Peyer's patch (tissue), 4 donors: Measurements from ENCODE around the gene CGB7.

Source experiments
- POLR2A ChIP-seq, 2 donors: fragments of 450-650 bp; IDR thresholded peaks; one replicate each; pipeline ENCODE4 v1.5.1; 2017; ENCODE audit warnings: antibody characterized with exemption in 2 of 2, mild to moderate bottlenecking in 2 of 2, moderate library complexity in 2 of 2
- TF ChIP-seq, protein P1 (sequence below), 6 experiments: fragments of 450-650 bp in 4 of 6; fragments of 200-600 bp in 2 of 6; sonication (generic) in 1 of 6; IDR thresholded peaks; one replicate each; pipeline ENCODE4 v1.5.1; 2017 to 2019; ENCODE audit warnings: antibody characterized with exemption in 6 of 6, mild to moderate bottlenecking in 3 of 6, moderate library complexity in 1 of 6

DNA sequence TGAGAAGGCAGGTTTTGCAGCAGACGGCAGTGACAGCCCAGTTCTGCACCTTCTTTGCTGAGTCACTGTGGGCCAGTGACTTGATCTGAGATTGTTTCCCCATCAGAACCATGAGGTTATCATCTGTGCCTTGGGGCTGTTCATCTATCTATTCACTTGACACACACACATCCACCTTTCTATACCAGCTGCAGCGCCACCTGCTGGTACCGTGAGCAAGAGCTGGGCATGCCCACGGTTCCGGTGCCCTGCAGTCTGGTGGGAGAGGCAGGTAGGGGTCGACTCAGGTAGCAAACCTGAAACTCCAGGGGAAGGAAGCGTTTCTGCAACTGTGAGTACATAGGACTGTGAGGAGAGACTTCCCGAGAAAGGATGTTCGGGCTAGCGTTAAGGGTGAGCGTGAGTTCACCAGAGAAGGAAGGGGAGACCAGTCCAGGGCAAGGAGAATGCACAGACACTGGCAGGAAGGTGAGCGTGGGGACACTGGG, 49.1 kb upstream of the CGB7 start:
- TF ChIP-seq, protein P1, sequence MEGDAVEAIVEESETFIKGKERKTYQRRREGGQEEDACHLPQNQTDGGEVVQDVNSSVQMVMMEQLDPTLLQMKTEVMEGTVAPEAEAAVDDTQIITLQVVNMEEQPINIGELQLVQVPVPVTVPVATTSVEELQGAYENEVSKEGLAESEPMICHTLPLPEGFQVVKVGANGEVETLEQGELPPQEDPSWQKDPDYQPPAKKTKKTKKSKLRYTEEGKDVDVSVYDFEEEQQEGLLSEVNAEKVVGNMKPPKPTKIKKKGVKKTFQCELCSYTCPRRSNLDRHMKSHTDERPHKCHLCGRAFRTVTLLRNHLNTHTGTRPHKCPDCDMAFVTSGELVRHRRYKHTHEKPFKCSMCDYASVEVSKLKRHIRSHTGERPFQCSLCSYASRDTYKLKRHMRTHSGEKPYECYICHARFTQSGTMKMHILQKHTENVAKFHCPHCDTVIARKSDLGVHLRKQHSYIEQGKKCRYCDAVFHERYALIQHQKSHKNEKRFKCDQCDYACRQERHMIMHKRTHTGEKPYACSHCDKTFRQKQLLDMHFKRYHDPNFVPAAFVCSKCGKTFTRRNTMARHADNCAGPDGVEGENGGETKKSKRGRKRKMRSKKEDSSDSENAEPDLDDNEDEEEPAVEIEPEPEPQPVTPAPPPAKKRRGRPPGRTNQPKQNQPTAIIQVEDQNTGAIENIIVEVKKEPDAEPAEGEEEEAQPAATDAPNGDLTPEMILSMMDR (IDR thresholded peaks at IDR 0.05), result peak; percentile 58 to 78 (median 72)
- TF ChIP-seq POLR2A (IDR thresholded peaks at IDR 0.05), result no peak
